HCT116 (cell line): ENCODE measurements around the gene TMEM132D. TPM values are rescaled to one million over a fixed set of nuclear protein-coding genes. Genes with fewer than 3 reads are reported as not detected.

Source experiments
- ATAC-seq: fragments of 200-7000 bp; cut with Tn5 transposase; 2 replicates; pipeline ENCODE4 v1.9.1; 2020; ENCODE audit warnings: mild to moderate bottlenecking, moderate library complexity
- BruUV-seq: library from RNA; stranded (reverse); fragments of 400-500 nt; replicated peaks from 2 replicates; lab custom pipeline; 2021; lab: Mats Ljungman, UMichigan
- CTCF ChIA-PET: fragments of 300-600 bp; sonication (Branson Sonifier 250); formaldehyde crosslinking; loops from one replicate; lab custom pipeline; 2021; ENCODE audit warnings: antibody characterized with exemption; lab: Charles Lee
- POLR2A ChIA-PET: fragments of 300-600, 350-600 bp; sonication (Branson Sonifier 250); formaldehyde crosslinking; loops from one replicate; lab custom pipeline; 2021; ENCODE audit warnings: antibody characterized with exemption; lab: Charles Lee
- RAD21 ChIA-PET, 2 experiments: fragments of 300-600 bp; sonication (Branson Sonifier 250); formaldehyde crosslinking; loops; one replicate each; lab custom pipeline; 2023; ENCODE audit warnings: low total read pairs in 2 of 2; ENCODE audit not compliant: uncharacterized antibody in 2 of 2, unreplicated experiment in 2 of 2, low non-redundant PET in 1 of 2; lab: Charles Lee
- DNase-seq: peaks from one replicate; pipeline ENCODE4 v3.0.0-alpha.2; 2010; ENCODE audit warnings: low read depth, low spot score
- H2AFZ ChIP-seq: fragments of 200-600 bp; shearing (Covaris generic), sonication (generic); 2 replicates; pipeline ENCODE4 v1.6.1; 2017; ENCODE audit warnings: low read depth, mixed run types, mixed read lengths, antibody characterized with exemption, low read length; ENCODE audit not compliant: poor library complexity, severe bottlenecking
- H3K27ac ChIP-seq: 2 replicates; pipeline ENCODE4 v1.5.1; 2012; ENCODE audit warnings: low read depth, low read length
- H3K27me3 ChIP-seq: fragments of 200-600 bp; sonication (generic); 2 replicates; pipeline ENCODE4 v1.6.1; 2016; ENCODE audit warnings: mixed run types, low read length, mixed read lengths; ENCODE audit not compliant: insufficient read depth
- H3K36me3 ChIP-seq, 2 experiments: fragments of 200-500 bp in 1 of 2; fragments of 200-600 bp in 1 of 2; sonication (Bioruptor generic) in 1 of 2; sonication (generic) in 1 of 2; 2 replicates each; pipeline versions ENCODE4 v1.5.1 to v1.6.1; 2014 to 2016; ENCODE audit warnings: low read length in 2 of 2, inconsistent platforms in 1 of 2, mixed read lengths in 1 of 2, mixed run types in 1 of 2; ENCODE audit not compliant: insufficient read depth in 2 of 2, control insufficient read depth in 1 of 2
- H3K4me1 ChIP-seq, 2 experiments: fragments of 200-600 bp in 1 of 2; sonication (generic) in 1 of 2; 2 replicates each; pipeline versions ENCODE4 v1.5.1 to v1.6.1; 2012 to 2017; ENCODE audit warnings: low read length in 2 of 2, inconsistent platforms in 1 of 2, mild to moderate bottlenecking in 1 of 2, mixed read lengths in 1 of 2, mixed run types in 1 of 2, moderate library complexity in 1 of 2; ENCODE audit not compliant: insufficient read depth in 2 of 2, control insufficient read depth in 1 of 2
- H3K4me2 ChIP-seq: fragments of 200-600 bp; sonication (generic); 2 replicates; pipeline ENCODE4 v1.6.1; 2017; ENCODE audit warnings: mixed run types, low read length, mixed read lengths
- H3K4me3 ChIP-seq, 2 experiments: fragments of 200-600 bp in 1 of 2; sonication (generic) in 1 of 2; replicated peaks in 1 of 2; 2 replicates each; pipeline ENCODE4 v1.5.1; 2011 to 2016; ENCODE audit warnings: low read length in 2 of 2, control low read depth in 1 of 2, low read depth in 1 of 2, mild to moderate bottlenecking in 1 of 2, mixed read lengths in 1 of 2, mixed run types in 1 of 2
- H3K79me2 ChIP-seq: fragments of 200-600 bp; sonication (generic); 2 replicates; pipeline ENCODE4 v1.6.1; 2017; ENCODE audit warnings: mild to moderate bottlenecking, mixed run types, low read length, moderate library complexity, mixed read lengths; ENCODE audit not compliant: insufficient read depth
- H3K9ac ChIP-seq: fragments of 200-600 bp; sonication (generic); 2 replicates; pipeline ENCODE4 v1.6.1; 2016; ENCODE audit warnings: low read length, mixed read lengths
- H3K9me2 ChIP-seq: fragments of 200-600 bp; sonication (generic), shearing (Covaris generic); 2 replicates; pipeline ENCODE4 v1.6.1; 2017; ENCODE audit warnings: mixed run types, mild to moderate bottlenecking, moderate library complexity; ENCODE audit not compliant: insufficient read depth
- H3K9me3 ChIP-seq, 2 experiments: fragments of 200-500 bp in 1 of 2; fragments of 200-600 bp in 1 of 2; sonication (Bioruptor generic) in 1 of 2; sonication (generic) in 1 of 2; 2 replicates each; pipeline ENCODE4 v1.6.1; 2014 to 2017; ENCODE audit warnings: low read length in 2 of 2, mixed read lengths in 2 of 2, inconsistent platforms in 1 of 2, low read depth in 1 of 2, mild to moderate bottlenecking in 1 of 2, mixed run types in 1 of 2, moderate library complexity in 1 of 2; ENCODE audit not compliant: control insufficient read depth in 1 of 2, insufficient read depth in 1 of 2
- H4K20me1 ChIP-seq: fragments of 200-600 bp; sonication (generic), shearing (Covaris generic); 2 replicates; pipeline ENCODE4 v1.6.1; 2017; ENCODE audit warnings: mixed run types, mild to moderate bottlenecking, moderate library complexity; ENCODE audit not compliant: insufficient read depth
- CEBPB ChIP-seq: IDR thresholded peaks from 2 replicates; pipeline ENCODE4 v1.6.1; 2012; ENCODE audit warnings: low read depth
- EGR1 ChIP-seq: IDR thresholded peaks from 2 replicates; pipeline ENCODE4 v1.6.1; 2012; ENCODE audit warnings: low read depth
- ELF1 ChIP-seq: IDR thresholded peaks from 2 replicates; pipeline ENCODE4 v1.6.1; 2012; ENCODE audit warnings: low read depth, borderline replicate concordance
- EZH2phosphoT487 ChIP-seq: fragments of 200-600 bp; IDR thresholded peaks from 2 replicates; pipeline ENCODE4 v1.6.1; 2018; ENCODE audit warnings: antibody characterized with exemption, borderline replicate concordance
- FOSL1 ChIP-seq: IDR thresholded peaks from 2 replicates; pipeline ENCODE4 v1.6.1; 2012; ENCODE audit warnings: low read depth
- JUND ChIP-seq: IDR thresholded peaks from 2 replicates; pipeline ENCODE4 v1.6.1; 2012
- POLR2AphosphoS5 ChIP-seq: IDR thresholded peaks from 2 replicates; pipeline ENCODE4 v1.6.1; 2011; ENCODE audit warnings: mild to moderate bottlenecking, low read depth, low read length, moderate library complexity
- TCF7L2 ChIP-seq: IDR thresholded peaks from 2 replicates; pipeline ENCODE4 v1.7.0; 2011; ENCODE audit warnings: borderline replicate concordance, inconsistent platforms; ENCODE audit not compliant: insufficient read depth, insufficient read length; ENCODE audit errors: extremely low read depth
- intact Hi-C: fragments of 100-400 bp; cut with micrococcal nuclease; formaldehyde crosslinking; loops from 2 replicates; pipeline ENCODE4 v1.10.0; 2022
- total RNA-seq: library from RNA; stranded (reverse); gene quantifications from one replicate; pipeline ENCODE4 v1.2.1, GENCODE V29; 2021; ENCODE audit not compliant: unreplicated experiment
- TF ChIP-seq, protein P1 (sequence below), 3 experiments: fragments of 200-600 bp in 1 of 3; sonication (generic) in 1 of 3; IDR thresholded peaks in 2 of 3; conservative IDR thresholded peaks in 1 of 3; 2 replicates each; pipeline ENCODE4 v1.5.1; 2012 to 2017; ENCODE audit warnings: low read depth in 2 of 3, low read length in 2 of 3, antibody characterized with exemption in 1 of 3, borderline replicate concordance in 1 of 3, control low read depth in 1 of 3, mild to moderate bottlenecking in 1 of 3, mixed read lengths in 1 of 3, mixed run types in 1 of 3, moderate library complexity in 1 of 3; ENCODE audit not compliant: insufficient read depth in 1 of 3

The TMEM132D gene
- total RNA-seq, 1 experiment from 2014 or later = not detected

- H3K9ac ChIP-seq = no peak overlapping the region
- H2AFZ ChIP-seq = no peak overlapping the region
- no peak overlapping the region for H3K4me2 ChIP-seq
- no peaks in the 10 kb centered on the region for H4K20me1 ChIP-seq
- intact Hi-C loops = no loop called here
- no peak overlapping the region for H3K27ac ChIP-seq
- no peaks in the 10 kb centered on the region for H3K79me2 ChIP-seq
- H3K36me3 ChIP-seq = no peaks in the 10 kb centered on the region
- no peak overlapping the region for H3K4me3 ChIP-seq
- ChIA-PET POLR2A (no interaction called here), RAD21 (no interaction called here), CTCF (no interaction called here)
- H3K4me1 ChIP-seq = no peaks in the 10 kb centered on the region
- H3K9me3 ChIP-seq = peaks cover 0 to 11% of the 10 kb centered on the region in 2 experiments; a peak in 2 of 4 replicates
- H3K9me2 ChIP-seq = no peaks in the 10 kb centered on the region
- DNase-seq (no peak), ATAC-seq (no peak)
- TF ChIP-seq FOSL1 = no peak
- TF ChIP-seq, protein P1, sequence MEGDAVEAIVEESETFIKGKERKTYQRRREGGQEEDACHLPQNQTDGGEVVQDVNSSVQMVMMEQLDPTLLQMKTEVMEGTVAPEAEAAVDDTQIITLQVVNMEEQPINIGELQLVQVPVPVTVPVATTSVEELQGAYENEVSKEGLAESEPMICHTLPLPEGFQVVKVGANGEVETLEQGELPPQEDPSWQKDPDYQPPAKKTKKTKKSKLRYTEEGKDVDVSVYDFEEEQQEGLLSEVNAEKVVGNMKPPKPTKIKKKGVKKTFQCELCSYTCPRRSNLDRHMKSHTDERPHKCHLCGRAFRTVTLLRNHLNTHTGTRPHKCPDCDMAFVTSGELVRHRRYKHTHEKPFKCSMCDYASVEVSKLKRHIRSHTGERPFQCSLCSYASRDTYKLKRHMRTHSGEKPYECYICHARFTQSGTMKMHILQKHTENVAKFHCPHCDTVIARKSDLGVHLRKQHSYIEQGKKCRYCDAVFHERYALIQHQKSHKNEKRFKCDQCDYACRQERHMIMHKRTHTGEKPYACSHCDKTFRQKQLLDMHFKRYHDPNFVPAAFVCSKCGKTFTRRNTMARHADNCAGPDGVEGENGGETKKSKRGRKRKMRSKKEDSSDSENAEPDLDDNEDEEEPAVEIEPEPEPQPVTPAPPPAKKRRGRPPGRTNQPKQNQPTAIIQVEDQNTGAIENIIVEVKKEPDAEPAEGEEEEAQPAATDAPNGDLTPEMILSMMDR (IDR thresholded peaks at IDR 0.05 in 2 of 3, conservative IDR thresholded peaks at IDR 0.05 in 1 of 3; ENCODE audit: borderline replicate concordance in 1 of 3, insufficient read depth in 1 of 3, low read depth in 2 of 3, low read length in 2 of 3) = no peak
- TF ChIP-seq POLR2AphosphoS5 = no peak
- no peak for TF ChIP-seq CEBPB
- TF ChIP-seq TCF7L2 = no peak
- no peak for TF ChIP-seq EZH2phosphoT487
- TF ChIP-seq JUND = no peak
- TF ChIP-seq ELF1 = no peak
- TF ChIP-seq EGR1 = no peak
- BruUV-seq = no TSS peak
- H3K27me3 ChIP-seq = no peaks in the 10 kb centered on the region
These were observed 794.4 kb downstream of the TMEM132D start for GRCh38 chr12:129109174-129110001.
